Measurements from ENCODE around the gene ARHGAP11A. TPM values are rescaled to one million over a fixed set of nuclear protein-coding genes. Genes with fewer than 3 reads are reported as not detected.

The ARHGAP11A gene
- total and polyA plus RNA-seq, 2 donors (not counting 3 experiments of a cell fraction or from before 2014, with no cell fraction given), result 6.6 to 82.3 TPM

DNA sequence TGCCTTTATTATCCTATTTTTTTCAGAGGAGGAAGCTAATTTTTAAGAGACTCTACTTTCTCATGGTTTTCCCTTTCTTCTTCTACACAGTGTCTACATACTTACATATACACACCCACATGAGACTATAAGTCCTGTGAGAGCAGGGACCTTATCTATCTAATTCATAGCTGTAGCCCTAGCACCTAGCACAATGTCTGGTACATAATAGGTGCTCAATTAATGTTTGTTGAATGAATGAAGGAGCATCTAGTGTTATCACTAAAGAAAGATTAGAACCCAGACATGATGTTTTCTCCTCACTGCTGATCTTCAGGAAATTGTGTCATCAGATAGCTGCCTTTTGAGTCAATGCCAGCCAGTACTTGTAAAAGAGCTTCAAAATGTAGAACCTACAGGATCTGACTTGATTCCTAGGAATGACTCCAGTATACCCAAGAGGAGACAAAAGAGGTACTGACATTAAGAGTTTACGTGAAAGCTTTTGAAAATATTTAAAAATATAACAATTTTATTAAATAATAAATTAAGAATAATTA lies 28.7 kb downstream of the ARHGAP11A start:
- Histone ChIP-seq H3K9me3 (replicated peaks; ENCODE audit: control insufficient read depth, insufficient read depth, low read length) (no peaks in the 10 kb centered on the region), H3K9me1 (replicated peaks; ENCODE audit: control insufficient read depth, extremely low read depth, insufficient read depth, low read length) (no peaks in the 10 kb centered on the region), H3K4me3 (replicated peaks in 1 of 3; ENCODE audit: insufficient read depth in 1 of 3, low read depth in 1 of 3, low read length in 3 of 3) (no peak overlapping the region), H3K27ac (ENCODE audit: insufficient read depth, low read depth, low read length) (no peak overlapping the region), H3K9ac (replicated peaks; ENCODE audit: extremely low read depth, insufficient read depth, low read length) (no peak overlapping the region), H4K20me1 (replicated peaks; ENCODE audit: control insufficient read depth, extremely low read depth, insufficient read depth, low read length) (no peaks in the 10 kb centered on the region), H3K79me2 (ENCODE audit: control insufficient read depth, insufficient read depth, low read length) (no peaks in the 10 kb centered on the region), H3K4me2 (ENCODE audit: insufficient read depth, low read length) (no peak overlapping the region), H3K27me3 (ENCODE audit: control insufficient read depth in 2 of 2, insufficient read depth in 2 of 2, low read length in 2 of 2) (no peaks in the 10 kb centered on the region), H3K4me1 (ENCODE audit: control insufficient read depth, extremely low read depth, insufficient read depth, low read length) (peaks cover 14% of the 10 kb centered on the region), H2AFZ (ENCODE audit: low read depth, low read length) (no peak overlapping the region), H3K36me3 (ENCODE audit: control insufficient read depth in 2 of 2, extremely low read depth in 1 of 2, insufficient read depth in 2 of 2, low read length in 2 of 2) (peaks cover 0 to 3% of the 10 kb centered on the region in 2 experiments)
- DNase-seq (ENCODE audit: low read depth, low spot score), result peak; percentile 21
- ChIA-PET POLR2A (no interaction called here), CTCF (interaction anchor here (0.8 to 1.6 kb wide), 4 partner anchors 10 to 349 kb away, joined by 3 to 4 read pairs (median 3); no protein-coding TSS in a partner anchor)
- dilution Hi-C loops (cut with MboI; ENCODE audit: extremely low pct_ligation_motif_present, low sequenced_read_pairs), result no loop called here
- TF ChIP-seq POLR2AphosphoS5 (IDR thresholded peaks at IDR 0.05; ENCODE audit: insufficient read depth, low read depth, low read length) (no peak), GATA2 (IDR thresholded peaks at IDR 0.05; ENCODE audit: insufficient read depth, insufficient read length, low read depth, low read length) (peak; percentile 51)
- peak; percentile 61 for FAIRE-seq
- intact Hi-C loops (cut with micrococcal nuclease), result loop anchor here (1.0 kb wide), 1 partner anchor 10 kb away; no protein-coding TSS in a partner anchor
- no TSS peak for BruUV-seq (replicated peaks)

DNA sequence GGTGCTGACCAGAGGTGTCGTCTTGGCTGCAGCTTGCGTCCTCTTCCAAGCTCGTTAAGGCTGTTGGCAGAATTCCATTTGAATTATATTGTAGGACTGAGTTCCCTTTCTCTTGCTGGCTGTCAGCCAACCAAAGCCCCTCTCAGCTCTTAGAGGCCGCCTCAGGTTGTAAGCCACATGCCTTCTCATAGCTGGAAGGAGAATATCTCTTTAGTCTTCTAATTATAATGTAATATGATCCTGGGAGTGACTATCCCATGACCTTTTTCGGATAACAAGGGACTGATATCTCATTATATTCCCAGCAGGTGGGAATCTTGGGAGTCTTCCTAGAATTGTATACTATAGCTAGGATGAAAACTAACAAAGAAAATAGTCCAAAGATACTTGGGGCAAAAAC lies 31.0 kb downstream of the ARHGAP11A start:
- Histone ChIP-seq H3K9ac (replicated peaks; ENCODE audit: extremely low read depth, insufficient read depth, low read length) (no peak overlapping the region), H4K20me1 (replicated peaks; ENCODE audit: control insufficient read depth, extremely low read depth, insufficient read depth, low read length) (no peaks in the 10 kb centered on the region), H3K36me3 (ENCODE audit: control insufficient read depth in 2 of 2, extremely low read depth in 1 of 2, insufficient read depth in 2 of 2, low read length in 2 of 2) (no peaks in the 10 kb centered on the region), H3K4me3 (replicated peaks in 1 of 3; ENCODE audit: insufficient read depth in 1 of 3, low read depth in 1 of 3, low read length in 3 of 3) (no peak overlapping the region), H3K4me1 (ENCODE audit: control insufficient read depth, extremely low read depth, insufficient read depth, low read length) (peaks cover 14% of the 10 kb centered on the region), H3K9me3 (replicated peaks; ENCODE audit: control insufficient read depth, insufficient read depth, low read length) (no peaks in the 10 kb centered on the region), H3K4me2 (ENCODE audit: insufficient read depth, low read length) (no peak overlapping the region), H3K79me2 (ENCODE audit: control insufficient read depth, insufficient read depth, low read length) (no peaks in the 10 kb centered on the region), H3K27ac (ENCODE audit: insufficient read depth, low read depth, low read length) (no peak overlapping the region), H2AFZ (ENCODE audit: low read depth, low read length) (no peak overlapping the region), H3K9me1 (replicated peaks; ENCODE audit: control insufficient read depth, extremely low read depth, insufficient read depth, low read length) (no peaks in the 10 kb centered on the region), H3K27me3 (ENCODE audit: control insufficient read depth in 2 of 2, insufficient read depth in 2 of 2, low read length in 2 of 2) (no peaks in the 10 kb centered on the region)
- dilution Hi-C loops (cut with MboI; ENCODE audit: extremely low pct_ligation_motif_present, low sequenced_read_pairs) (no loop called here), intact Hi-C loops (cut with micrococcal nuclease) (no loop called here)
- BruUV-seq (replicated peaks), result no TSS peak
- no peak for DNase-seq (ENCODE audit: low read depth, low spot score)
- CTCF ChIA-PET, result interaction anchor here (1.0 to 1.6 kb wide), 3 partner anchors 11 to 440 kb away, joined by 3 to 4 read pairs (median 3); no protein-coding TSS in a partner anchor
- POLR2A ChIA-PET, result no interaction called here
- no peak for TF ChIP-seq FOS (IDR thresholded peaks at IDR 0.05; ENCODE audit: borderline replicate concordance, insufficient read depth, low read length)
- TF ChIP-seq POLR2A (IDR thresholded peaks at IDR 0.05; ENCODE audit: low read depth, low read length), result no peak
- TF ChIP-seq JUN (IDR thresholded peaks at IDR 0.05; ENCODE audit: borderline replicate concordance, insufficient read depth, insufficient read length, low read depth), result no peak
- TF ChIP-seq EZH2 (IDR thresholded peaks at IDR 0.05; ENCODE audit: borderline replicate concordance, low read depth, low read length, severe bottlenecking), result no peak
- no peak for TF ChIP-seq GATA2 (IDR thresholded peaks at IDR 0.05; ENCODE audit: insufficient read depth, insufficient read length, low read depth, low read length)
- TF ChIP-seq, protein P1, sequence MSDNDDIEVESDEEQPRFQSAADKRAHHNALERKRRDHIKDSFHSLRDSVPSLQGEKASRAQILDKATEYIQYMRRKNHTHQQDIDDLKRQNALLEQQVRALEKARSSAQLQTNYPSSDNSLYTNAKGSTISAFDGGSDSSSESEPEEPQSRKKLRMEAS (IDR thresholded peaks at IDR 0.05; ENCODE audit: insufficient read depth, insufficient read length), result no peak
- TF ChIP-seq MYC (IDR thresholded peaks at IDR 0.05; ENCODE audit: low read depth, low read length), result no peak
- no peak for TF ChIP-seq POLR2AphosphoS5 (IDR thresholded peaks at IDR 0.05; ENCODE audit: insufficient read depth, low read depth, low read length)
- TF ChIP-seq, protein P2, sequence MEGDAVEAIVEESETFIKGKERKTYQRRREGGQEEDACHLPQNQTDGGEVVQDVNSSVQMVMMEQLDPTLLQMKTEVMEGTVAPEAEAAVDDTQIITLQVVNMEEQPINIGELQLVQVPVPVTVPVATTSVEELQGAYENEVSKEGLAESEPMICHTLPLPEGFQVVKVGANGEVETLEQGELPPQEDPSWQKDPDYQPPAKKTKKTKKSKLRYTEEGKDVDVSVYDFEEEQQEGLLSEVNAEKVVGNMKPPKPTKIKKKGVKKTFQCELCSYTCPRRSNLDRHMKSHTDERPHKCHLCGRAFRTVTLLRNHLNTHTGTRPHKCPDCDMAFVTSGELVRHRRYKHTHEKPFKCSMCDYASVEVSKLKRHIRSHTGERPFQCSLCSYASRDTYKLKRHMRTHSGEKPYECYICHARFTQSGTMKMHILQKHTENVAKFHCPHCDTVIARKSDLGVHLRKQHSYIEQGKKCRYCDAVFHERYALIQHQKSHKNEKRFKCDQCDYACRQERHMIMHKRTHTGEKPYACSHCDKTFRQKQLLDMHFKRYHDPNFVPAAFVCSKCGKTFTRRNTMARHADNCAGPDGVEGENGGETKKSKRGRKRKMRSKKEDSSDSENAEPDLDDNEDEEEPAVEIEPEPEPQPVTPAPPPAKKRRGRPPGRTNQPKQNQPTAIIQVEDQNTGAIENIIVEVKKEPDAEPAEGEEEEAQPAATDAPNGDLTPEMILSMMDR (IDR thresholded peaks at IDR 0.05; ENCODE audit: extremely low read depth in 1 of 2, insufficient read depth in 1 of 2, low read depth in 1 of 2, low read length in 2 of 2), result no peak
- FAIRE-seq, result no peak

All from endothelial cell of umbilical vein (primary cell).